Measurements from ENCODE around the gene GZF1.
A peak's percentile ranks its signal among the peaks of the same experiment; 100 is the strongest.

The GZF1 gene

GRCh38 chr20:23361476-23362391 lies at the start of gene GZF1:
GZF1 (plus strand) TSS chr20:23362182; CDS start chr20:23364384, 2,202 bp downstream.
- Histone ChIP-seq H3K4me1 (ENCODE audit: control insufficient read depth, low read length) (peaks cover 53% of the 10 kb centered on the region), H3K9me3 (ENCODE audit: control insufficient read depth, insufficient read depth, low read length) (no peaks in the 10 kb centered on the region), H3K79me2 (ENCODE audit: control insufficient read depth, low read length) (peaks cover 65% of the 10 kb centered on the region), H3K27ac (ENCODE audit: low read depth, low read length) (peak within 1 kb of the TSS; percentile 58), H3K27me3 (ENCODE audit: control insufficient read depth, low read length) (no peaks in the 10 kb centered on the region), H3K36me3 (ENCODE audit: control insufficient read depth, low read length) (peaks cover 30% of the 10 kb centered on the region), H3K4me3 (ENCODE audit: low read length) (peak within 1 kb of the TSS; percentile 87), H3F3A (ENCODE audit: control insufficient read depth, insufficient read depth) (peaks cover 14% of the 10 kb centered on the region), H3K4me2 (ENCODE audit: low read length) (peak within 1 kb of the TSS; percentile 98), H4K20me1 (ENCODE audit: control insufficient read depth, insufficient read depth, low read depth, low read length) (peaks cover 16% of the 10 kb centered on the region), H3K9me2 (replicated peaks; ENCODE audit: control insufficient read depth, low read length) (no peaks in the 10 kb centered on the region)
- TF ChIP-seq CTCF (IDR thresholded peaks at IDR 0.05; ENCODE audit: low read depth, low read length, poor library complexity, severe bottlenecking) (no peak), EZH2phosphoT487 (IDR thresholded peaks at IDR 0.05; ENCODE audit: borderline replicate concordance, low read length) (no peak)

- Histone ChIP-seq H3K4me2 (ENCODE audit: low read length) (no peak overlapping the region), H3K9me2 (replicated peaks; ENCODE audit: control insufficient read depth, low read length) (no peaks in the 10 kb centered on the region), H3K27ac (ENCODE audit: low read depth, low read length) (no peak overlapping the region), H3F3A (ENCODE audit: control insufficient read depth, insufficient read depth) (no peaks in the 10 kb centered on the region), H3K36me3 (ENCODE audit: control insufficient read depth, low read length) (no peaks in the 10 kb centered on the region), H3K27me3 (ENCODE audit: control insufficient read depth, low read length) (no peaks in the 10 kb centered on the region), H3K4me3 (ENCODE audit: low read length) (no peak overlapping the region), H3K4me1 (ENCODE audit: control insufficient read depth, low read length) (no peaks in the 10 kb centered on the region), H3K79me2 (ENCODE audit: control insufficient read depth, low read length) (no peaks in the 10 kb centered on the region), H4K20me1 (ENCODE audit: control insufficient read depth, insufficient read depth, low read depth, low read length) (no peaks in the 10 kb centered on the region), H3K9me3 (ENCODE audit: control insufficient read depth, insufficient read depth, low read length) (no peaks in the 10 kb centered on the region)
- TF ChIP-seq EZH2phosphoT487 (IDR thresholded peaks at IDR 0.05; ENCODE audit: borderline replicate concordance, low read length) (no peak), CTCF (IDR thresholded peaks at IDR 0.05; ENCODE audit: low read depth, low read length, poor library complexity, severe bottlenecking) (no peak)
Measured at GRCh38 chr20:23313271-23313670, 48.7 kb upstream of the GZF1 start.

- no peaks in the 10 kb centered on the region for H3K9me3 ChIP-seq (ENCODE audit: control insufficient read depth, insufficient read depth, low read length)
- no peaks in the 10 kb centered on the region for H3K27me3 ChIP-seq (ENCODE audit: control insufficient read depth, low read length)
- no peak overlapping the region for H3K27ac ChIP-seq (ENCODE audit: low read depth, low read length)
- H3F3A ChIP-seq (ENCODE audit: control insufficient read depth, insufficient read depth), result no peaks in the 10 kb centered on the region
- no peaks in the 10 kb centered on the region for H4K20me1 ChIP-seq (ENCODE audit: control insufficient read depth, insufficient read depth, low read depth, low read length)
- TF ChIP-seq CTCF (IDR thresholded peaks at IDR 0.05; ENCODE audit: low read depth, low read length, poor library complexity, severe bottlenecking) (no peak), EZH2phosphoT487 (IDR thresholded peaks at IDR 0.05; ENCODE audit: borderline replicate concordance, low read length) (no peak)
- no peak overlapping the region for H3K4me3 ChIP-seq (ENCODE audit: low read length)
- no peaks in the 10 kb centered on the region for H3K36me3 ChIP-seq (ENCODE audit: control insufficient read depth, low read length)
- H3K9me2 ChIP-seq (replicated peaks; ENCODE audit: control insufficient read depth, low read length), result no peaks in the 10 kb centered on the region
- H3K79me2 ChIP-seq (ENCODE audit: control insufficient read depth, low read length), result no peaks in the 10 kb centered on the region
- H3K4me2 ChIP-seq (ENCODE audit: low read length), result no peak overlapping the region
- no peaks in the 10 kb centered on the region for H3K4me1 ChIP-seq (ENCODE audit: control insufficient read depth, low read length)
Measured at GRCh38 chr20:23314699-23315098, 47.3 kb upstream of the GZF1 start.

Measured in DOHH2 (cell line).